Stomach (tissue), 9 donors: ENCODE measurements around the gene ATN1. TPM values are rescaled to one million over a fixed set of nuclear protein-coding genes. Genes with fewer than 3 reads are reported as not detected.
"Not testable (repeated sequence)": the region's sequence is repeated elsewhere in the genome, so short reads cannot be mapped to it uniquely, and the experiment has no call there.

ENCODE experiments used
- DNase-seq, 2 donors: peaks; one replicate each; pipeline versions ENCODE4 v3.0.0 to v3.0.0-alpha.2; 2013 to 2019
- H3K27ac ChIP-seq, 5 donors: fragments of 200-600 bp in 4 of 5; sonication (generic) in 4 of 5; one replicate each; pipeline ENCODE4 v1.5.1; 2013 to 2019; ENCODE audit warnings: mild to moderate bottlenecking in 1 of 5, moderate library complexity in 1 of 5
- H3K27me3 ChIP-seq, 3 donors: fragments of 200-600 bp; sonication (generic); one replicate each; pipeline ENCODE4 v1.5.1; 2017 to 2019; ENCODE audit warnings: mixed run types in 1 of 3
- H3K36me3 ChIP-seq, 4 donors: fragments of 200-600 bp; sonication (generic); 1 replicate in 3 of 4; 2 replicates in 1 of 4; pipeline ENCODE4 v1.5.1; 2016 to 2019
- H3K4me1 ChIP-seq, 4 donors: fragments of 200-600 bp; sonication (generic); one replicate each; pipeline ENCODE4 v1.5.1; 2016 to 2019
- H3K4me3 ChIP-seq, 4 donors: fragments of 200-600 bp; sonication (generic) in 3 of 4; one replicate each; pipeline ENCODE4 v1.5.1; 2016 to 2019; ENCODE audit warnings: mild to moderate bottlenecking in 1 of 4
- H3K9me3 ChIP-seq, 4 donors: fragments of 200-600 bp; sonication (generic); one replicate each; pipeline ENCODE4 v1.5.1; 2016 to 2019
- CTCF ChIP-seq, 7 experiments: fragments of 450-650 bp in 4 of 7; fragments of 200-600 bp in 3 of 7; sonication (generic) in 3 of 7; IDR thresholded peaks; one replicate each; pipeline ENCODE4 v1.5.1; 2016 to 2019; ENCODE audit warnings: antibody characterized with exemption in 7 of 7, control low read depth in 2 of 7, mild to moderate bottlenecking in 1 of 7
- EP300 ChIP-seq: sonication (generic); formaldehyde crosslinking; IDR thresholded peaks from one replicate; pipeline ENCODE4 v1.6.1; 2017; ENCODE audit warnings: antibody characterized with exemption
- POLR2A ChIP-seq, 4 donors: fragments of 450-650 bp; IDR thresholded peaks; one replicate each; pipeline ENCODE4 v1.6.1; 2016; ENCODE audit warnings: antibody characterized with exemption in 4 of 4, control low read depth in 2 of 4, mild to moderate bottlenecking in 1 of 4, moderate library complexity in 1 of 4
- POLR2AphosphoS5 ChIP-seq, 3 donors: sonication (generic); formaldehyde crosslinking; IDR thresholded peaks; one replicate each; pipeline ENCODE4 v1.6.1; 2016; ENCODE audit warnings: antibody characterized with exemption in 3 of 3
- WGBS, 5 donors: extraction: QIAGEN DNeasy Blood & Tissue Kit in 3 of 5; methylation state at CpG; one replicate each; pipeline versions ENCODE4 v1.1.5 to v1.1.7; 2013 to 2018; 5-methylcytosine and 5-hydroxymethylcytosine counted together
- intact Hi-C: fragments of 100-400 bp; cut with DNase I; formaldehyde crosslinking; loops from one replicate; pipeline ENCODE4 v1.15.1; 2023; ENCODE audit warnings: low total_unique reads
- polyA plus RNA-seq, 3 donors: library from polyadenylated mRNA; stranded (reverse); fragments of 200-250 nt; gene quantifications; one replicate each; pipeline ENCODE4 v1.2.3, GENCODE V29; 2013
- total RNA-seq, 5 donors: library from RNA; depleted of rRNA; stranded (reverse); fragments of >200 nt; gene quantifications; one replicate each; pipeline versions ENCODE4 v1.1.0 to v1.2.3, GENCODE V29; 2014 to 2016
- donor health status: healthy with polysubstance abuse.
- donor health status: Bipolar disorder and iron deficiency.
- donor health status: healthy.

ATN1 gene
- total and polyA plus RNA-seq, 8 donors, result 23.3 to 694 (median 73.5) TPM

GRCh38 chr12:6890789-6891645, 36.7 kb upstream of the ATN1 start:
- Histone ChIP-seq H3K4me3 (peak overlapping the region; percentile 38 to 53 (median 50)), H3K36me3 (no peaks in the 10 kb centered on the region), H3K27me3 (no peaks in the 10 kb centered on the region), H3K27ac (peak overlapping the region; percentile 90 to 95 (median 93)), H3K9me3 (no peaks in the 10 kb centered on the region), H3K4me1 (peaks cover 5 to 22% (median 12%) of the 10 kb centered on the region in 4 donors)
- intact Hi-C loops, result no loop called here
- 1 to 2% (median 1%) methylated on average over 34 to 68 of the region's 68 CpGs for WGBS, 5 donors
- DNase-seq, result peak; percentile 99 to 100
- TF ChIP-seq EP300 (no peak), POLR2AphosphoS5 (IDR thresholded peaks at IDR 0.05) (peak; percentile 82 to 89 (median 84)), CTCF (IDR thresholded peaks at IDR 0.05) (peak in 5 of 7 experiments; percentile 64 to 92 (median 82)), POLR2A (IDR thresholded peaks at IDR 0.05) (peak in 1 of 4 donors; percentile 39)

- no peak for TF ChIP-seq CTCF (IDR thresholded peaks at IDR 0.05)
- TF ChIP-seq POLR2A (IDR thresholded peaks at IDR 0.05), result no peak
- no peak for TF ChIP-seq EP300
- TF ChIP-seq POLR2AphosphoS5 (IDR thresholded peaks at IDR 0.05), result no peak
- no peak for DNase-seq
- Histone ChIP-seq H3K27ac (peak overlapping the region; percentile 90 to 95 (median 93)), H3K27me3 (no peaks in the 10 kb centered on the region), H3K4me3 (peak overlapping the region; percentile 38 to 53 (median 50)), H3K4me1 (peaks cover 5 to 22% (median 12%) of the 10 kb centered on the region in 4 donors), H3K36me3 (no peaks in the 10 kb centered on the region), H3K9me3 (no peaks in the 10 kb centered on the region)
- WGBS, 5 donors, result 78 to 81% (median 79%) methylated on average over 5 of the region's 5 CpGs
- intact Hi-C loops, result no loop called here
These were observed 36.1 kb upstream of the ATN1 start for GRCh38 chr12:6891646-6892001.

GRCh38 chr12:6892683-6893082, 35.1 kb upstream of the ATN1 start:
- intact Hi-C loops, H3K36me3 ChIP-seq, H3K9me3 ChIP-seq, H3K4me3 ChIP-seq, DNase-seq, H3K27me3 ChIP-seq, H3K27ac ChIP-seq: not testable (repeated sequence)
- 89 to 96% (median 93%) methylated on average over 3 of the region's 3 CpGs for WGBS, 5 donors
- peaks cover 5 to 18% (median 12%) of the 10 kb centered on the region in 4 donors for H3K4me1 ChIP-seq

- intact Hi-C loops, result no loop called here
- WGBS, 5 donors, result 81 to 91% (median 88%) methylated on average over 3 of the region's 3 CpGs
These were observed 33.4 kb upstream of the ATN1 start for GRCh38 chr12:6894321-6894720.

More at GRCh38 chr12:6894321-6894720, 33.4 kb upstream of the ATN1 start:
- TF ChIP-seq CTCF (IDR thresholded peaks at IDR 0.05), result no peak
- TF ChIP-seq POLR2AphosphoS5 (IDR thresholded peaks at IDR 0.05), result no peak
- no peak for TF ChIP-seq POLR2A (IDR thresholded peaks at IDR 0.05)
- no peak for TF ChIP-seq EP300
- Histone ChIP-seq H3K36me3 (no peaks in the 10 kb centered on the region), H3K9me3 (no peaks in the 10 kb centered on the region), H3K27me3 (no peaks in the 10 kb centered on the region), H3K27ac (no peak overlapping the region), H3K4me1 (peaks cover 5 to 21% (median 14%) of the 10 kb centered on the region in 4 donors), H3K4me3 (no peak overlapping the region)
- DNase-seq, result no peak
